HG03521 (cell line): ENCODE data around the gene DECR2.
"Not testable (repeated sequence)": the region's sequence is repeated elsewhere in the genome, so short reads cannot be mapped to it uniquely, and the experiment has no call there.

Experiments
- ATAC-seq: cut with Tn5 transposase; IDR thresholded peaks from one replicate; pipeline ENCODE4 v1.9.1; 2021; ENCODE audit warnings: mild to moderate bottlenecking, moderate library complexity; ENCODE audit not compliant: unreplicated experiment

DECR2 gene

DNA sequence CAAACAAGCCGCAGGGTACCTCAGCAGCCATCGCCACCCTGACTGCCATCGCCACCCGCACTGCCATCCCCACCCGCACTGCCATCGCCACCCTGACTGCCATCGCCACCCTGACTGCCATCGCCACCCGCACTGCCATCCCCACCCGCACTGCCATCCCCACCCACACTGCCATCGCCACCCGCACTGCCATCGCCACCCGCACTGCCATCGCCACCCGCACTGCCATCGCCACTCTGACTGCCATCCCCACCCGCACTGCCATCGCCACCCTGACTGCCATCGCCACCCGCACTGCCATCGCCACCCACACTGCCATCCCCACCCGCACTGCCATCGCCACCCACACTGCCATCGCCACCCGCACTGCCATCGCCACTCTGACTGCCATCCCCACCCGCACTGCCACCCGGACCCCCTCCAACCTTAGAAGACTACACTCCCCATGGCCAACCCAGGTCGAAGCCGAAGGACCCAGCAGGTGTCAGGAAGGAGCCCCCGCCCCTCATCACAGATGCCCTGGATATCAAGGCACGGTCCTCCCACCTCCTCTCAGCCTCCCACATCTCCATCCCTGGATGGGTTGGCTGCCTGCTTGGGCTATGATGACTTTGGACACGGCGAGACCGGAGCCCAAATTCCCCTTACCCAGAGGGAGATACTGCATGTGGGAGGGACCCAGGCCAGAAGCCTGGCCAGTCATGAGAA, 23.4 kb upstream of the DECR2 start:
- not testable (repeated sequence) for ATAC-seq

GRCh38 chr16:378821-379182, 22.9 kb upstream of the DECR2 start:
- no peak for ATAC-seq

DNA sequence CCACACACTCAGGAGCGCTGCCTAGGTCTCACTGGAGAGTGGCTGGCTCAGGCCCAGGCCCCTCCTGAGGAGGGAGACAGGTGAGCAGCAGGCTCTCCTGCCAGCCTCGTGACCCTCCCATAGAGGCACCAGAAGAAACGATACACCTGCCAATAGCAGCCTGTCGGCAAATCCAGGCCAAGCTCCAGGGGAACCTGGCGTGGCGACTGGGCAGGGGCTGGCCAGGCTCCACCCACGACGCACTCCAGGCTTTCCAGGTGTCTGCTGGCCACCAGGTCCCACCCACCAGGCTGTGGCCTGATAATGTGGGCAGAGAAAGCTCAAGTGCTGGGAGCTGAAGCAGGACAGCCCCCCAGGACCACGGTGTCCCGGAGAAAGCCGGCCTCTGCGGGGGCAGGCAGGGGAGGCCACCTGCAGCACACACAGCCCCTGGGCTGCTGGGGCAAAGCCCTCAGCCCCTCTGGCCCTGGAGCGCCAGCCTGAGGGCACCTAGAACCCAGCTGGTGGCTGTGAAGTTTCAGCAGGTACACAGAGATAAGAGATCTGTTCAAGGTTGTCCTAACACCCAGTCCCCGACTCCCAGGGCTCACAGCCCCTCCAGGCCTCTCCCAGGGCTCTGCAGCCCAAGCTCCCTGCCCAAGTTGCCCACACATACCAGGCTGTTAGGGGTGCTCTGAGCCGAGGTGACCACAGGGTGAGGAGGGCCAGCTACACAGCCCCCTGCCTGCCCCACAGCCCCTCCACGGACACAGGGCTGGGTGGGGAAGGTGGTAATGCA, 22.3 kb upstream of the DECR2 start:
- ATAC-seq = no peak

DNA sequence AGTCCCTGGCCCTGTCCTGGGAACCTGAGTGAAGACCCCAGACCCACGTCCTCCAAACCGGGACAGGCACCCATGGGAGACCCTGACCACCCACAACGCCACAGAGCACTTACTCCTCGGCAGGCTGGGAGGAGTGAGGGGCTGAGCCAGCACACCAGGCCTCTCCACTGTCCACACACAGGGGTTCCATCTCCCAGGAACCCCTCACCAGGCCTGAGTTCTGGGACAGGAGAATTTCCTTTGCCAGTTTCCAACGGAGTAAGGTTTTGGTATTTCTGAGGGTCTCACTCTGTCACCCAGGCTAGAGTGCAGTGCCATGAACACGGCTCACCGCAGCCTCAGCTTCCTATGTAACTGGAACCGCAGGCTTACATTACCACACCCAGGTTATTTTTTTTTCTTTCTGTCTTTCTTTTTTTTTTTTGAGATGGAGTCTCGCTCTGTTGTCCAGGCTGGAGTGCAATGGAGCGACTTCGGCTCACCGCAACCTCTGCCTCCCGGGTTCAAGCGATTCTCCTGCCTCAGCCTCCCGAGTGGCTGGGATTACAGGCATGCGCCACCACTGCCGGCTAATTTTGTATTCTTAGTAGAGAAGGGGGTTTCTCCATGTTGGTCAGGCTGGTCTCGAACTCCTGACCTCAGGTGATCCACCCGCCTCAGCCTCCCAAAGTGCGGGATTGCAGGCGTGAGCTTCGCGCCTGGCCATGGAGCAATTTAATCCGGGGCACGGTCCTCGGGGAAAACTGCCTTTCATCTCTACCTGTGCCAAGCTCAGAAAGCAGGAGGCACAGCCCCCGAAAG, 21.5 kb upstream of the DECR2 start:
- ATAC-seq = no peak

DNA sequence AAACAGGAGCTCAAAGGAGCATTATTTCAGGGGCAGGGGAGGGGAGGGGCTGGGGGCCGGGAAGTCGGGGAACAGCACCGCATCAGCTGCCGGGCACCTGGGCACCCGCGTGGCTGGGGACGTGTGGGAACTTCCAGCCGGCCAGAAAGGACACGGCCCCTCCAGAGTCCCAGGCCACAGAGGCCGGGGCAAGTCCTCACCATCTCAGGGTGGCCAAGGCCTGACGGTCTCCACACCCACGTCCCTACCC, 21.0 kb upstream of the DECR2 start:
- ATAC-seq = no peak

DNA sequence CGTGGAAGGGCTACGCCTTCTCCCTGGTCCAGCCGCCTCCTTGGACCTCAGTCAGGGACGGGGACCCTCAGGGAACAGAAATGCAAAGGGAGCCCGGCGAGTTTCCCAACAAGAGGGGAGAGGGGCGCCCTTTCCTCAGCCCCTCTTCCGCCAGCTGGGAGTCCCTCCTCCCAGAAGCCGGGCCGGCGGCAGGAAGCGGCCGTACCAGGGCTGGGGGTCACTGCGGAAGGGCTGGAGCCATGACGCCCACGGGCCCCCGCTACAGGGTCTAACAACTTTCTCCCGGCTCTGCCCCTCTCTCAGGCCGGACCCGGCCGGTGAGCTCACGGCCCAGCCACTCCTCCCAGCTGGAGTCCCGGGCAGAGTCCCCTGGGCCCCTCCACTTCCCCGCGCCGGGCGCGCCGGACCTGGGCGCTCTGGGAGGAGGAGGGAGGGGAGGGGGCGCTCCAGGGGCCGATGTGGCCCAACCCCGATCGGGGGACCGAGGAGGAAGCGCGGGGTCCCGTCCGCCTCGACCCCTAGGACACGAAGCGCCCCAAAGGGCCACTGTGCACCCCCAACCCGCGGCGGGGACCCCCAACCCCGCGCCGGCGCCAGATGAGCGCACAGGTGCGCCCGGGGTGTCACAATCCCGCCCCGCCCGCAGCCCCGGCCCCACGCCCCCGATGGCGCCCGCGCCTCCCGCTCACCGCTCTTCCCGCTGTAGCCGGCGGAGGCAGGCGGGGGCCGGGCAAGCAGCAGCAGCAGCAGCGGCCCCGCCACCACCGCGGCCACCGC, 20.5 kb upstream of the DECR2 start:
- peak; percentile 14 for ATAC-seq

DNA sequence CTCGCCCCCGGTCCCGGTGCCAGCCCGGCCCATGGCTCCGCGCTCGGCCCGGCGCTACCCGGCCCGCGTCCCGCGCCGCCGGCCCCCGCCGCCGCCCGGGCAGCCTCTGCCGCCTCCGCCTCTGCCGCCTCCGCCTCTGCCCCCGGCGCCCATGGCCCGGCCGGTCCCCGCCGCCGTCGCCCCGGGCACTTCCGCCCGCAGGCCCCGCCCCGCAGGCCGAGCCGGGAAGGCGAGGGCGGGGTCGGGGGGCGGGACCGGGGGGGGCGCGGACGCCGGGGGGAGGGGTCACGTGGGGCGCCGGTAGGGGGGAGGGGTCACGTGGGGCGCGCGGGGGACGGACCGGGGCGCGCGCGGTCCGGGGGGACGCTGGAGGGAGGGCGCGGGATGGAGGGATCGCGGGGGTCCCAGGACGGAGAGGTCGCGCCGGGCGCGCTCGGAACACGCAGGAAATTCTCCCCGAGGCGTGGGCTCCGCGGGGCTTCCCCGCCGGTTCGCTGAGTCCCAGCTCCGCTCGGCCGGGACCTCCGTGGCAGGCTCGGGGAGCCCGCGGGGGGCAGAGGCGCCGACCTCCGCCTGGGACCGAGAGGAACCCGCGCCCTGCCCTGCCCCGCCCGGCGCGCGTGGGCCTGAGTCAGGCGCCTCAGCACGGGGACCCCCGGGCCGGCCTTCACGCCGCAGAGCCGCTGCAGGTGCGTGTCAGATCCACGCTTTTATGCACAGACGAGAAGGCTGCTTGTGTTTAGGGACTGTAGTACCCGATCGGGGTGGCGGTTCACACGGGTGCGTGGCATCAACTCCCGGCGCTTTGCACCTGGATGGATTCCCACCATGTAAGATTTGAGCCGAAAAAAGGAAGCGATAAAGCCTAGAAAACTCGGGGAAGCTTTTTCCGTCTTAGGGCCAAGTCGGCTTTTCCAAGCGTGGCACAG, 19.6 kb upstream of the DECR2 start, which contains the start of gene PGAP6:
TSS of gene PGAP6 (minus strand) at position 190 of the 929 bp plus-strand sequence. CDS start at position 33, 157 bp downstream.
- ATAC-seq = peak; percentile 71

DNA sequence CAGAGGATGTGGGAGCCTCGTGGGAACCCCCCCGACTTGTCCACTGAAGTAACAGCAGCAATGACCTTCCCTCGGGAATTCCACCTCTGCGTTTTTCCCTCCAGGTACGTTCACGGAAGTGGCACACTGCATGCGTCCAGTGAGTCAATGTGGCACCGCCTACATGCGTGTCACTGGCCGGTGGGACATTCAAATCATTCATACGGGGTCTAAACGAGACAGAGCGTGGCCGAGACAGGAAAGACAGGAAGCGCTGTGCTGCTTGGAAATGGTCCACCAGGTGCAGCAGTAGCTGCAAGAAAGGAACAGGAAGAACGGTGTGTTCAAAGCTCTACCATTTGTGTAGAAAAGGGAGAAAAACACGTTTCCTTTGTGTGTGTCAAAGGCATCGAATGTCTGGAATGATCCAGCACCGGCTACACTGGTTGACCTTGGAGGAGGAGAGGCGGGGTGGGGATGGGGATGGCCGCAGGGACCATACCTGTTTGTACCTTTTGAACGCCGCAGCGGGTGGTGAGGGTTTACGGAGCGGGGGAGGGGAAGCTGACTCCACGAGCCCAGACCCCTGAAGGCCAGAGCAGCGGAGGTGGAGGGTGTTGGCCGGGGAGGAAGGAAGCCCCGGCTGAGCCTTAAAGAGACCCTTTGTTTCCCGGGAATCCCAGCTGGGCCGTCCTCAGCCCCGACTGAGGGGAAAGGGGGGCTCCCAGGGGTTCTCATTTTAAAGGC, 18.2 kb upstream of the DECR2 start:
- no peak for ATAC-seq

DNA sequence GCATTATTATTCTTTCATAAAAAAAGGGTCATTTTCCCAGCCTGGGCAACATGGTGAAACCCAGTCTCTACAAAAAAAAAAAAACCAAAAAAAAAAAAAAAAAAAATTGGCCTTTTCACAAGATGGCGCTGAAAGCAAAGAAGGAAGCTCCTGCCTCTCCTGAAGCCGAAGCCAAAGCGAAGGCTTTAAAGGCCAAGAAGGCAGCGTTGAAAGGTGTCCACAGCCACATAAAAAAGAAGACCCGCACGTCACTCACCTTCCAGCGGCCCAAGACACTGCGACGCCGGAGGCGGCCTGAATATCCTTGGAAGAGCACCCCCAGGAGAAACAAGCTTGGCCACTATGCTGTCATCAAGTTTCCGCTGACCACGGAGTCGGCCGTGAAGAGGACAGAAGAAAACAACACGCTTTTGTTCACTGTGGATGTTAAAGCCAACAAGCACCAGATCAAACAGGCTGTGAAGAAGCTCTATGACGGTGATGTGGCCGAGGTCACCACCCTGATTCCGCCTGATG, 15.0 kb upstream of the DECR2 start:
- ATAC-seq = no peak

GRCh38 chr16:387761-388666, 13.7 kb upstream of the DECR2 start:
- not testable (repeated sequence) for ATAC-seq

DNA sequence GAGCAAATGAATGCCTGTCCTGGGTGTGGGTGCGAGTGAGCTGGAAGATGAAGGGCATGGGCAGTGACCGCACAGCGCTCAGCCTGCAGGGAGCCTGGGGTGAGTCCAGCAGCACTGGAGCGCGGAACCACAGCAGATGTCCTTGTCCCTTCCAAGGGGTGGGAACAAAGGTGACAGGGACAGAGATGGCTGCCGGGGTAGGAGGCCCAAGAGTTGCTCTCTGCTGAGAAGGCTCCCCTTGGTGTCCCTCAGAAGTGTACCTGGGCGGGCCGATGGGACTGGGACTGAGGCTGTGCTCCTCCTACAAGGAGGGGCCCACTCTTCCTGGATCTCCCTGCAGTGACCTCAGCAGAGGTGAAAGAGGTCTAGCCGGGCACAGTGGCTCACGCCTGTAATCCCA, 12.3 kb upstream of the DECR2 start:
- ATAC-seq = no peak

DNA sequence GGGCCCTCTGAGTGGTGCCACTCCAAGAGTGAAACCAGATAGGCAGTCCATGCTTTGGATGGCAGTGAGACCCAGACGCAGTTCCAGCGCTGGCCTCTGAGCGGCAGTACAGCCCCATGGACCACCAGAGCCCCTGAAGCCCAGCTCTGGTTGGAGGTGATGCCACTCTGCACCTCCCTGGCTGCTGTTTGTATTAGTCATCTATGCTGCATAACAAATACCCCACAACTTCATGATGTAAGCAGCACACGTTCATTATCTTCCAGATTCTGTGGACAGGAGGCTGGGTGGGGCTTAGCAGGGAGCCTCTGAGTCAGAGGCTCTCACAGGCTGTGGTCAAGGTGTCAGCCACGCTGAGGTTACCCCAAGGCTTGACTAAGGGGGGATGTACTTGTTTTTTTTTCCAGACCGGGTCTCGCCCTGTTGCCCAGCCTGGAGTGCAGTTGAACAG, 9.8 kb upstream of the DECR2 start:
- ATAC-seq = no peak

- no peak for ATAC-seq
These were observed 9.1 kb upstream of the DECR2 start for GRCh38 chr16:392450-393030.

- no peak for ATAC-seq
These were observed 5.5 kb upstream of the DECR2 start for GRCh38 chr16:396199-396598.

- ATAC-seq = no peak
These were observed 5.1 kb upstream of the DECR2 start for GRCh38 chr16:396605-397004.

GRCh38 chr16:397135-397661, 4.5 kb upstream of the DECR2 start, which contains the start of gene NME4:
NME4 (plus strand) TSS chr16:397199; CDS start chr16:397223, 24 bp downstream.
- no peak for ATAC-seq

DNA sequence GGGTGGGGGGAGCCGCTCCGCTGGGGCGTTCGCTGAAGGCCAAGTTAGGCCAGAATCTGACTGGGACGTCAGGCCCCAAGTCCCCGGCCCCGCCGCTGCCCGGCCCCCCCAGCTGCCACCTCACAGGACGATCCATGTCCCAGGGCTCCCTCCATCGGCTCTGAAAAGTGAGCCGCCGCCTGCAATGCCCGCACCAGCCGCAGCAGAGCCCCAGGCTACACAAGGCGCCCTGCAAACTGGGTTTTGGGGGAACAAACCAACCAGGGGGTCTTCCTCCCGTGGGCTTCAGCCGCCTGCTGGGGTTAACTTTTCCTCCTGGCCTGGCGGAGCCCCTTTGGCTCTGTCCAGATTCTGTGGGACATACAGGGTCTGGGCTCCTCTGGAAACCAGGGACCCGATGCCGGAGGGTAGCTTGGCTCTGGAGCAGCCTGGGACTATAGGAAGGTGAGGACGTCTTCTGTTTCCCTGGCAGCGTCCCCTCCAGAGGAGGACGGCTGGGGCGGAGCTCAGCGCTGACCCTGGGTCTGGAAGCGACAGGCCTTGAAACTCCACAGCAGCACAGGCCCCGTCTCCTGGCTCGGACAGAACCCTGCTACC, 3.9 kb upstream of the DECR2 start:
- ATAC-seq = no peak
